Tibial nerve (tissue), 4 donors: ENCODE data around the gene NLN.

Experiments
- CTCF ChIP-seq, 5 experiments: fragments of 200-600 bp in 3 of 5; fragments of 450-650 bp in 2 of 5; sonication (generic) in 3 of 5; IDR thresholded peaks; one replicate each; pipeline ENCODE4 v1.5.1; 2016 to 2019; ENCODE audit warnings: antibody characterized with exemption in 5 of 5, mild to moderate bottlenecking in 3 of 5, moderate library complexity in 2 of 5
- EP300 ChIP-seq, 2 donors: sonication (generic); formaldehyde crosslinking; IDR thresholded peaks; one replicate each; pipeline ENCODE4 v1.6.1; 2017; ENCODE audit warnings: antibody characterized with exemption in 2 of 2, mild to moderate bottlenecking in 1 of 2

GRCh38 chr5:65840071-65840470, 118.1 kb downstream of the NLN start:
- no peak for TF ChIP-seq CTCF (IDR thresholded peaks at IDR 0.05)
- TF ChIP-seq EP300 (IDR thresholded peaks at IDR 0.05), result no peak
